Parathyroid adenoma (tissue), 2 donors: ENCODE data around the gene AUTS2.

ENCODE experiments used
- H2AFZ ChIP-seq: fragments of 300-600 bp; sonication (generic); one replicate; pipeline ENCODE4 v1.7.0; 2017; ENCODE audit warnings: antibody characterized with exemption, mild to moderate bottlenecking
- H3K27ac ChIP-seq: fragments of 300-600 bp; sonication (generic); one replicate; pipeline ENCODE4 v1.7.0; 2017
- H3K27me3 ChIP-seq: fragments of 300-600 bp; sonication (generic); one replicate; pipeline ENCODE4 v1.7.0; 2017; ENCODE audit warnings: low read length; ENCODE audit not compliant: control insufficient read depth, insufficient read depth
- H3K36me3 ChIP-seq: fragments of 300-600 bp; sonication (generic); one replicate; pipeline ENCODE4 v1.7.0; 2017; ENCODE audit warnings: low read length; ENCODE audit not compliant: control insufficient read depth, insufficient read depth
- H3K4me1 ChIP-seq: fragments of 300-600 bp; sonication (generic); one replicate; pipeline ENCODE4 v1.7.0; 2017; ENCODE audit warnings: control low read depth
- H3K4me2 ChIP-seq: fragments of 300-600 bp; sonication (generic); one replicate; pipeline ENCODE4 v1.7.0; 2017; ENCODE audit warnings: low read length
- H3K4me3 ChIP-seq: fragments of 300-600 bp; sonication (generic); one replicate; pipeline ENCODE4 v1.7.0; 2017; ENCODE audit warnings: low read depth, low read length
- H3K79me2 ChIP-seq: fragments of 300-600 bp; sonication (generic); one replicate; pipeline ENCODE4 v1.7.0; 2017; ENCODE audit warnings: control low read depth
- H3K9ac ChIP-seq: fragments of 300-600 bp; sonication (generic); one replicate; pipeline ENCODE4 v1.7.0; 2017; ENCODE audit warnings: mild to moderate bottlenecking
- H3K9me3 ChIP-seq: fragments of 300-600 bp; sonication (generic); one replicate; pipeline ENCODE4 v1.7.0; 2017; ENCODE audit warnings: low read length; ENCODE audit not compliant: control insufficient read depth
- CTCF ChIP-seq: fragments of 300-600 bp; sonication (generic); IDR thresholded peaks from one replicate; pipeline ENCODE4 v1.7.0; 2017; ENCODE audit warnings: antibody characterized with exemption, mild to moderate bottlenecking
- donor health status: primary hyperparathyroidism.

The AUTS2 gene

DNA sequence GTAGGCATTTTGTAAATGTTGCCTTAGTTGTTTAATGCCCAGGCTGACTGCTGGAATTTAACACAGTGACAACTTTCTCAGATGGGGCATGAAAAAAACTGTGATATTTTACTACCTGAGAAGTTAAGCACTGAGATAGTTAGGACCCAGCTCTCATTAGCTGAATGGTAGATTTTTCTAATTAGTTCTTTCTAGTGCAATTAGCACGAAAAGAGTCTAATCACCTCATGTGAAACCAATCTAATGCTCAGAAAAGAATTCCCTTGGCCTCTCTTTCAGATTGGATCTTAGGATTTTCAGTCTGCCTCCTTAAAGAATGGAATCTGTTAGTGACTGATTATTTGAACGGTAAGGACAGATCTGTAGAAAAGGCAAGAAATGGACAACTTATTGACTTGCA, 743.2 kb downstream of the AUTS2 start:
- no peak overlapping the region for H3K9ac ChIP-seq
- H3K27me3 ChIP-seq = no peaks in the 10 kb centered on the region
- H3K4me1 ChIP-seq = no peaks in the 10 kb centered on the region
- H2AFZ ChIP-seq = no peak overlapping the region
- H3K79me2 ChIP-seq = no peaks in the 10 kb centered on the region
- no peak overlapping the region for H3K4me2 ChIP-seq
- no peak overlapping the region for H3K27ac ChIP-seq
- H3K36me3 ChIP-seq = no peaks in the 10 kb centered on the region
- H3K9me3 ChIP-seq = no peaks in the 10 kb centered on the region
- no peak overlapping the region for H3K4me3 ChIP-seq
- TF ChIP-seq CTCF = no peak

- Histone ChIP-seq H3K4me1 (no peaks in the 10 kb centered on the region), H3K4me3 (no peak overlapping the region), H3K36me3 (no peaks in the 10 kb centered on the region), H3K9ac (no peak overlapping the region), H3K79me2 (no peaks in the 10 kb centered on the region), H2AFZ (no peak overlapping the region), H3K9me3 (no peaks in the 10 kb centered on the region), H3K4me2 (no peak overlapping the region), H3K27me3 (no peaks in the 10 kb centered on the region), H3K27ac (no peak overlapping the region)
- TF ChIP-seq CTCF = no peak
Observed at GRCh38 chr7:70343519-70343918, 745.2 kb downstream of the AUTS2 start.

- TF ChIP-seq CTCF = no peak
- Histone ChIP-seq H3K27ac (no peak overlapping the region), H3K36me3 (no peaks in the 10 kb centered on the region), H3K27me3 (no peaks in the 10 kb centered on the region), H2AFZ (no peak overlapping the region), H3K4me2 (no peak overlapping the region), H3K79me2 (no peaks in the 10 kb centered on the region), H3K9me3 (no peaks in the 10 kb centered on the region), H3K4me1 (no peaks in the 10 kb centered on the region), H3K9ac (no peak overlapping the region), H3K4me3 (no peak overlapping the region)
Observed at GRCh38 chr7:70344726-70345125, 746.5 kb downstream of the AUTS2 start.

GRCh38 chr7:70346844-70347462, 748.7 kb downstream of the AUTS2 start:
- no peak overlapping the region for H3K4me3 ChIP-seq
- H3K9ac ChIP-seq = no peak overlapping the region
- no peaks in the 10 kb centered on the region for H3K4me1 ChIP-seq

More at GRCh38 chr7:70346844-70347462, 748.7 kb downstream of the AUTS2 start:
- no peak for TF ChIP-seq CTCF
- Histone ChIP-seq H2AFZ (no peak overlapping the region), H3K9me3 (no peaks in the 10 kb centered on the region), H3K27me3 (no peaks in the 10 kb centered on the region), H3K79me2 (no peaks in the 10 kb centered on the region), H3K36me3 (no peaks in the 10 kb centered on the region), H3K4me2 (no peak overlapping the region), H3K27ac (no peak overlapping the region)
